ENCODE measurements around the gene TIMM44. TPM values are rescaled to one million over a fixed set of nuclear protein-coding genes. Genes with fewer than 3 reads are reported as not detected.
"Not testable (repeated sequence)": the region's sequence is repeated elsewhere in the genome, so short reads cannot be mapped to it uniquely, and the experiment has no call there.

The TIMM44 gene
- total RNA-seq, 4 donors from 2014 or later = 53.9 to 168 (median 94.1) TPM

GRCh38 chr19:7965259-7965841, 21.9 kb upstream of the TIMM44 start:
- intact Hi-C loops (cut with DNase I; ENCODE audit: low total_unique reads) = no loop called here
- Histone ChIP-seq H3K9me3 (no peaks in the 10 kb centered on the region), H3K4me1 (no peaks in the 10 kb centered on the region), H3K4me3 (no peak overlapping the region), H3K27ac (peak overlapping the region in 1 of 4 donors; percentile 20), H3K27me3 (no peaks in the 10 kb centered on the region), H3K36me3 (peaks cover 0 to 56% of the 10 kb centered on the region in 2 donors)
- in situ Hi-C loops (cut with MboI; ENCODE audit: low sequenced_read_pairs in 4 of 4) = no loop called here
- DNase-seq (no peak), ATAC-seq (no peak)
- TF ChIP-seq POLR2A (IDR thresholded peaks at IDR 0.05) (no peak), CTCF (IDR thresholded peaks at IDR 0.05 in 4 of 5, conservative IDR thresholded peaks at IDR 0.05 in 1 of 5) (no peak)

GRCh38 chr19:7963566-7963965, 20.1 kb upstream of the TIMM44 start:
- ATAC-seq (no peak), DNase-seq (no peak)
- Histone ChIP-seq H3K27ac (no peak overlapping the region), H3K4me3 (no peak overlapping the region), H3K27me3 (no peaks in the 10 kb centered on the region), H3K9me3 (no peaks in the 10 kb centered on the region), H3K4me1 (no peaks in the 10 kb centered on the region), H3K36me3 (peaks cover 0 to 58% of the 10 kb centered on the region in 2 donors)
- intact Hi-C loops (cut with DNase I; ENCODE audit: low total_unique reads) = no loop called here
- in situ Hi-C loops (cut with MboI; ENCODE audit: low sequenced_read_pairs in 4 of 4) = no loop called here
- no peak for TF ChIP-seq CTCF (IDR thresholded peaks at IDR 0.05 in 4 of 5, conservative IDR thresholded peaks at IDR 0.05 in 1 of 5)
- no peak for TF ChIP-seq POLR2A (IDR thresholded peaks at IDR 0.05)

- Histone ChIP-seq H3K9me3 (no peaks in the 10 kb centered on the region), H3K27me3 (no peaks in the 10 kb centered on the region), H3K4me3 (no peak overlapping the region), H3K36me3 (peaks cover 0 to 57% of the 10 kb centered on the region in 2 donors), H3K4me1 (no peaks in the 10 kb centered on the region), H3K27ac (no peak overlapping the region)
- DNase-seq (no peak), ATAC-seq (no peak)
- TF ChIP-seq CTCF (IDR thresholded peaks at IDR 0.05 in 4 of 5, conservative IDR thresholded peaks at IDR 0.05 in 1 of 5) (no peak), POLR2A (IDR thresholded peaks at IDR 0.05) (no peak)
- in situ Hi-C loops (cut with MboI; ENCODE audit: low sequenced_read_pairs in 4 of 4) (no loop called here), intact Hi-C loops (cut with DNase I; ENCODE audit: low total_unique reads) (no loop called here)
These were observed 19.3 kb upstream of the TIMM44 start for GRCh38 chr19:7962644-7963268.

- Histone ChIP-seq H3K4me1 (no peaks in the 10 kb centered on the region), H3K27ac (no peak overlapping the region), H3K27me3 (no peaks in the 10 kb centered on the region), H3K9me3 (no peaks in the 10 kb centered on the region), H3K36me3 (peaks cover 0 to 50% of the 10 kb centered on the region in 2 donors), H3K4me3 (no peak overlapping the region)
- DNase-seq = no peak
- intact Hi-C loops (cut with DNase I; ENCODE audit: low total_unique reads) (no loop called here), in situ Hi-C loops (cut with MboI; ENCODE audit: low sequenced_read_pairs in 4 of 4) (no loop called here)
- ATAC-seq = no peak
- no peak for TF ChIP-seq POLR2A (IDR thresholded peaks at IDR 0.05)
- TF ChIP-seq CTCF (IDR thresholded peaks at IDR 0.05 in 4 of 5, conservative IDR thresholded peaks at IDR 0.05 in 1 of 5) = no peak
These were observed 18.6 kb upstream of the TIMM44 start for GRCh38 chr19:7961920-7962626.

- in situ Hi-C loops (cut with MboI; ENCODE audit: low sequenced_read_pairs in 4 of 4); ATAC-seq; H3K4me3 ChIP-seq; H3K9me3 ChIP-seq; H3K4me1 ChIP-seq; H3K27ac ChIP-seq; intact Hi-C loops (cut with DNase I; ENCODE audit: low total_unique reads); H3K27me3 ChIP-seq; DNase-seq: not testable (repeated sequence)
- peaks cover 0 to 41% of the 10 kb centered on the region in 2 donors for H3K36me3 ChIP-seq
These were observed 17.6 kb upstream of the TIMM44 start for GRCh38 chr19:7961082-7961481.

All from gastrocnemius medialis (tissue), 4 donors.